GM10847 (cell line): ENCODE measurements around the gene DENND11.

Experiments
- POLR2A ChIP-seq: IDR thresholded peaks from 2 replicates; pipeline ENCODE4 v1.6.1; 2011; ENCODE audit not compliant: insufficient read length; ENCODE audit errors: extremely low read depth

Gene DENND11

GRCh38 chr7:141702047-141702567, at the start of gene DENND11:
Gene DENND11 (minus strand): TSS chr7:141702166. CDS start chr7:141702153, 13 bp downstream.
- peak; percentile 42 for TF ChIP-seq POLR2A

- no peak for TF ChIP-seq POLR2A
These were observed 46.4 kb upstream of the DENND11 start for GRCh38 chr7:141748396-141748795.

- TF ChIP-seq POLR2A = no peak
These were observed 42.2 kb upstream of the DENND11 start for GRCh38 chr7:141744131-141744530.

- TF ChIP-seq POLR2A = no peak
These were observed 40.3 kb upstream of the DENND11 start for GRCh38 chr7:141742229-141742628.

- no peak for TF ChIP-seq POLR2A
These were observed 37.3 kb upstream of the DENND11 start for GRCh38 chr7:141739250-141739649.

GRCh38 chr7:141738592-141739013, 36.6 kb upstream of the DENND11 start:
- no peak for TF ChIP-seq POLR2A

- peak; percentile 87 for TF ChIP-seq POLR2A
These were observed 36.0 kb upstream of the DENND11 start, which contains the start of gene SSBP1 for GRCh38 chr7:141737836-141738591. Gene SSBP1 (plus strand): TSS chr7:141738358. CDS start chr7:141739167, 809 bp downstream.

- TF ChIP-seq POLR2A = no peak
These were observed 35.3 kb upstream of the DENND11 start for GRCh38 chr7:141737118-141737835.

GRCh38 chr7:141731476-141732149, 29.6 kb upstream of the DENND11 start:
- no peak for TF ChIP-seq POLR2A

GRCh38 chr7:141729020-141729419, 27.1 kb upstream of the DENND11 start:
- no peak for TF ChIP-seq POLR2A

GRCh38 chr7:141722529-141722928, 20.6 kb upstream of the DENND11 start:
- no peak for TF ChIP-seq POLR2A

GRCh38 chr7:141717450-141717849, 15.5 kb upstream of the DENND11 start:
- no peak for TF ChIP-seq POLR2A

- TF ChIP-seq POLR2A = no peak
These were observed 14.1 kb upstream of the DENND11 start for GRCh38 chr7:141715794-141716689.

GRCh38 chr7:141715018-141715417, 13.1 kb upstream of the DENND11 start:
- no peak for TF ChIP-seq POLR2A
